Right renal cortex interstitium (tissue), 3 donors: ENCODE results near the gene PIGZ. TPM values are rescaled to one million over a fixed set of nuclear protein-coding genes. Genes with fewer than 3 reads are reported as not detected.

Experiments
- DNase-seq, 3 donors: peaks; one replicate each; pipeline ENCODE4 v3.0.0-alpha.2; 2013; ENCODE audit warnings: low read depth in 3 of 3, low spot score in 2 of 3
- polyA plus RNA-seq, 3 donors: library from polyadenylated mRNA; unstranded; fragments of 120-200 nt; gene quantifications; one replicate each; pipeline ENCODE4 v1.2.1, GENCODE V29; 2013; ENCODE audit not compliant: insufficient read length in 3 of 3

The PIGZ gene
- polyA plus RNA-seq, 3 donors, result 0.79 to 1.5 (median 1.1) TPM

DNA sequence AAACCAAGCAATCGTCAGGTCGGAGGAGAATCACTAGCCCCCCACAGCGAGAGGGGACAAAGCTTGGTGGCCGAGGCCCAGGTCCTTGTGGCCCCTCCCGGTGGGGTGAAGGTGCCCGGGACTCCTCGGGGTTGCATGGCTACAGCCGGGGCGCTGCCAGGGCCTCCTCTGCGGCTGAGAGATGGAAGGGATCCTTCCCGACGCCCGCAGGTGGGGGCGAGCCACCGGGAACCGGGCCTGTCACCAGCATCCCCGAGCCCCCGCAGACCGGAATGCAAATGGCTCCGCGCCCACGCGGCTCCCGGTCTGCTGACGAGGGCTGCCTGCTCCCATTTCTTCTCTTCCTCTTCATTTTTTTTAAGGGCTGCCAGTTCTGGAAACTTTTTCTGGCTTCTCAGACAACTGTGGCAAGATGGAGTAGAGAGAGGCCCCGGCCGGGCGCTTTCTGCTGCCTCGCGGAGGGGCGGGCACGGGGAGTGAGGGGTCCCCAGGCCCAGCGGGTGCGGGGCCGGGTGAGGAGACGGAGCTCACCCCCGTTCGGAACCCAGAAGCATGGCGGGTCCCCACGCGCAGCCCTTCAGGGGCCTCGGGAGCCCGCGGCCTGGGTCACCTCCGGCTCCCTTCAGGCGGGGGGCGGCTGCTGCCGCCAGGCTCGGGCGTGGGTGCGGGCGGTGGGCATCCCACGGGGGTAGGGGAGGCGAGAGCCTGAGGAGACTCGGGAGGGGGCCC, 33.5 kb upstream of the PIGZ start:
- DNase-seq, result no peak

DNA sequence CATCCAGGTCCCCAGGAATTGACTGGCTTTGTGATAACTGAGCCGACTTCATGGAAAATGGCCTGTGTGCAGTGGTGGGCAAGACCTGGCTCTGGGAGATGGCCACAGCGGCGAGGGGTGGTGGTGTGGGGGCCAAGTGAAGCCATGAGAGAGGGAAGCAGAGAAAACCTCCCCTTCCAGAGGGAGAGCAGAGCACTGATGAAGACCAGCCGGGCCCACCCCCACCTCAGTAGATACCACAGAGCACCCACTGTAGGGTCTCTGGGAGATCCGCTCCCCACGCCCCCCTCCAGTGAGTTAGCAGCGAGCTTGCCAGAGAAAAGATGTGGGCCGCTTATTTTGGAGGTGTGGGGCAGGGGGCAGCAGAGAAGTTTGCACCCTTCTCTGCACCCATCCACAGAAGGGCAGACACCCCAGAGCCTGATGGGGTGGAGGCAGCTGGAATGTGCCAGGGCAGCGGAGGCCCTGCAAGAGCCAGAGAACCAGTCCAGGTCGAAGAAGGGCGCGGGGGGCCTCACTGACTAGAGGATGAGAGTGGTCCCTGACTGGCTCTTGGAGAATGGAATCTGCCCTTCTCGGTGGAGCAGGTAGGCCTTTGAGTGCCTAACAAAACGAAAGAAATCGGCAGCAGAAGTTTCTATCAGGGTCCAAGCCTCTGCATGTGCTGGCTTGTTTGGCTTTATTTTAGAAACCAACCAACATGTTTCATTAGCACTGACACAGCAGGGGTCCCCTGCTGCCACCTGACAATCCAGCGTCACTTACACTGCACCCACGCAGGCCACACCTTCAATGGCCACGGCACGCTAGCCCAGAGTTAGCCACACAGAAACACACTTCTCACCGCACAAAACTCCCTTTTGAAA, 32.7 kb upstream of the PIGZ start:
- DNase-seq, result no peak

DNA sequence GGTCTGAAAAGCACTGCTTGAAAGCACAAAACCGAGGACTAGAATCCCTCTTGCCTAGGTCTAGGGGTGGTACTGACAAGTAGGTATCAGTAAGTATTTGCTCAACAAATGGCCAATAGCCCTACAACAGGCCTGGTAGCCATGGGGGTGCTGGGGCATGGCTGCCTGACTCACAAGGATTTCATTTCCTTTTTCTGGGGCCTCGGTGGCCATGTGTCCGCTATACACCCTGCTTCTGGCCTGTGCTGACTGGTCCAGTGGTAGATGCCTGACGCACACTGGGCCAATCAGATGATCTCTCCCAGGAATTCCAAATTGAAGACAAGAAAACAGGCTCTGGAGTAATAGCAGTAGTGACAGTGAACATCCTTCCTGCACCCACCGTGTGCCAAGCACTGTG, 31.6 kb upstream of the PIGZ start:
- no peak for DNase-seq

DNA sequence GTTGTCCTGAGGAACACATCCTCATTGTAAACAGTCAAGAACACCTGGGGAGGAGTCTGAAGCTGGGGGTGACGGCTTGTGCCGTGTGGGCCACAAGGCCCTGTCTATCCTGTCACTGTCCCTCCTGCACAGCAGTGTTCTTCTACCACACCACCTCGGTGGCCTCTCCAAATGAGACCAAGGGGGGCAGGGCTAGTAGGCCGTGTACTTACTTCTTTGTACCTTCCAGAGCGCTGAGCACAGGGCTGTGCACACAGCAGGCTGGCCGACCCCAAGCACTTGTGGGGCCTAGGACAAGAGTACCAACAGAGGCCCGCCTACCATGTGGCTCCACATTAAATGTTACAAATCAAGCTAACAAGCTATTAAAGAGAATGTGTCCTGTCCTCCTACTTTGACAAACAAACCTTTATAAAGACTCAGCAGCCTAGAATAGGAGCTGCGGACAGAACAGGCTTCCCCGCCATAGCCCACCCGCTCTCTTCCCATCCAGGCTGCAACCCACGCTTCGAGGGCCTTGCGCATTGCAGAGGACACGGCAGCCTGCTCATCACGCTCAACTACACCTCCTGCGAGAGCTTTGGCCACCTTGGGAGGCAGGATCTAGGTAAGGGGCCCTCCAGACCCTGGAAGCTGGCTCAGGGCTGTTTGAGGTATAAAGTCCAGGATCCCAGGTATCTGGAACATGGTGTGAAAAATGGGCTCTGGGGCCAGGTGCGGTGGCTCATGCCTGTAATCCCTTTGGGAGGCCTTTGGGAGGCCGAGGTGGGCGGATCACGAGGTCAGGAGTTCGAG, 30.5 kb upstream of the PIGZ start:
- DNase-seq, result no peak

DNA sequence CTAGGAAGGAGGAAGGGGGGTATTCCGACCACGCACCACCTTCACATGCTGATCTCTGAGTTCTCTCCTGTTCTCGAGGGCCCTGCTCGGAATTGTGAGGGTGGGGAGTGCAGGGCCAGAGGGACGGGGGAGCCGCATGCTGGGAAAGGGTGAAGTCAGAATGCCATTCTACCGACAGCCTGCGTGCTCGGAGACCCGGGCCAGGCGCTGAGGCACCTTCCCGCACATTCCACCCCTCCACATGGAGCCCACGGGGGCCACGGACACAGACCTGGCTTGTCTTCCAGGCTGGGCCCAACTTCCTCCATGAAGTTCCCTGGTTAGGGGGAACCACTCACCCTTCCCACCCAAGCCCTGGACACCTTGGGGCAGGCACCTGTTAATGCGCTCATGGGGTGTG, 28.7 kb upstream of the PIGZ start:
- no peak for DNase-seq

DNA sequence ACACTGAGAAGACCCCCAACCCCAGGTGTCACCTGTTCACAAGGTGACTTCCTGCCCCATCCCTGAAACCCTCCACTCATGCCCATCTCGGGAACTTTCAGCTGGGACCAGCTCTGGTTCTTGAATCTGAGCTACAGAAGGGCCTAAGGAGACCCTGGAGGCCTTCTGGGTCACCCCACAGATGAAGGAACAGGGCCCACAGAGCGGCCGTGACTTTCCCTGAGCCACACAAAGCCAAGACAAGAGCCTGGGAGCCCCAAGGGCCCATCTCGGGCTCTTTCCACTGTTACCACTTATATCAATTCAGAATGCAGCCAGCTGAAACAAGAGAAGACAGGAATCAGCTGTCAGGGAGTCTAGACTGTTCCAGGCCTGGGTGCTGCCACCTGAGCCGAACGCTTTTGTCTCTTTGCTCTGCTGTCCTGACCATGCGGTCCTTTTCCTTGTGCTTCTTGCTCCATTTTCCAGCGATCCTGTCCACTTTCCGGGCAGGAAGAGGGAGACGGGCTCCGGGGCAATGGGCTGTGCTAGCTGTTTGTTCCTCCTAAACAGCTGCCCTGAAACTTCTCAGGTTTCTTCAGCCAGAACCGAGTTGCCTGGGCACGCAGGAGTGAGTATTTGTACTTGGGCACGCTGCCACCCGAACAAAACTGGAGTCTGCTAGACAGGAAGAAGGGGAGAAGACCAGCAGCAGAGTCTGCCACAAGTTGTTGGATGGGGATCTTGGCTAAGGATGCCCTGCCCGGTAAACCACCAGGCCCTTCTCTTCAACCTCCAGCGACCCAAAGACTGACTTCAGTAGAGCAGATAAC, 28.0 kb upstream of the PIGZ start:
- no peak for DNase-seq

DNA sequence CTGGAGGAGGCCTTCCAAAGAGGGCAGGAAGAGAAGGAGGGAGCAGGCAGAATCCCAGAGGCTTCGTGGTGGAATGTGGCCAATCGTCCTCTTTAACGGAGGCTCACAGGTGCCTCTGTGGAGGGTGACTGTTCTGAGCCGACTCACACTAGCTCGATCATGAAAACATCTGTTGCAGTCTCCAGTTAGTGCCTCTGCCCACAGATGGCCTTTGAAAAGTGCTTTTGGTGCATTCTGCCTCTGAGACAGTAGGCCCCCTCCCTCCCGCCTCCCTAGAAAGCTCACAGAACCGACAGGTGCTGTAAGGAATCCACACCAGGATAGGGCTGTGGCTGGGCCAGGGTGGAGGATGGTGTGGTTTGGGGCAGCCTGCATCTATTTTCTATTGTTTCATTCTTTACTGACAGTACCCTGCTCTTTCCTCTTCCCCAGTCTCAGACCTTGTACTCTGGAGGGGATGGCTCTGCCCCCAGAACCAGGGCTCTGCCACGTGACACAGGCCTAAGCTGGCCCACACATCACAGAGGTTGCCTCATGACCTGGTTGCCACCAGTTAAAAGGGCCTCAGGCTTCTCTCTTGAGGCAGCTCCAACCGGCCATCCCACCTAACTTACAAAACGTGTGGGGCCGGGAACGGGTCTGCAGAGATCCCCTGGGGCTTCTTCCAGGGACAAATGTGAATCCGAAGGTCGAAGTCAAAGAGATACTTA, 27.2 kb upstream of the PIGZ start:
- no peak for DNase-seq

DNA sequence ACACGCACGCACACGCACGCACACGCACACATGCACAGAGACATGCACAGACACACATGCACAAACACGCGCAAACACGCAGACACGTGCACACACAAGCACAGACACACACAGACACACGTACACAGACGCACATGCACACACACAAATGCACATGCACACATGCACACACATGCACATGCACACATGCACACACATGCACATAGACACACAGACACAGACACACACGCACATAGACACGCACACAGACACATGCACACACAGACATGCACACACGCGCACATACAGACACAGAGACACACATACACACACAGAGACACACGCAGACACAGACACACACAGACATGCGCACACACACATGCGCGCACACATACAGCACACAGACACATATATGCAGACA, 26.4 kb upstream of the PIGZ start:
- DNase-seq, result no peak

DNA sequence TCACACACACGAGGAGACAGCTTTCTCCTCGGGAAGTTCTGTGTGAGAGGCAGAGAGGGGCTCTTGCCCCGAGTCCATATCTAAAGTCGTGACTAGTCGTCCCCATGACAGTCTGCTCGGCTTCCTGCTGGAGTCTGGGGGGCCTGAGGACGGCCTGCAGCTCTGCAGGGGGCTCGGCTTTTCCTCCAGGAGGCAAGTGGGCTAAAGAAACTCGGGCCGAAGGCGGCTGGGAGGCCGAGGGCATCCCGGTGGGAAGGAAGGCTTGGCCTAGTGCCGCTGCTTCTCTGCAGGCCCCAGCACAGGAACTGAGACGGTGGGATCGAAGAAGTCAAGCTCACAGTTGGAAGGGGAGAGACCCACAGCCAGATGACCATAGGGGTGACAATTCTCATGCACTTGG, 25.4 kb upstream of the PIGZ start:
- no peak for DNase-seq

DNA sequence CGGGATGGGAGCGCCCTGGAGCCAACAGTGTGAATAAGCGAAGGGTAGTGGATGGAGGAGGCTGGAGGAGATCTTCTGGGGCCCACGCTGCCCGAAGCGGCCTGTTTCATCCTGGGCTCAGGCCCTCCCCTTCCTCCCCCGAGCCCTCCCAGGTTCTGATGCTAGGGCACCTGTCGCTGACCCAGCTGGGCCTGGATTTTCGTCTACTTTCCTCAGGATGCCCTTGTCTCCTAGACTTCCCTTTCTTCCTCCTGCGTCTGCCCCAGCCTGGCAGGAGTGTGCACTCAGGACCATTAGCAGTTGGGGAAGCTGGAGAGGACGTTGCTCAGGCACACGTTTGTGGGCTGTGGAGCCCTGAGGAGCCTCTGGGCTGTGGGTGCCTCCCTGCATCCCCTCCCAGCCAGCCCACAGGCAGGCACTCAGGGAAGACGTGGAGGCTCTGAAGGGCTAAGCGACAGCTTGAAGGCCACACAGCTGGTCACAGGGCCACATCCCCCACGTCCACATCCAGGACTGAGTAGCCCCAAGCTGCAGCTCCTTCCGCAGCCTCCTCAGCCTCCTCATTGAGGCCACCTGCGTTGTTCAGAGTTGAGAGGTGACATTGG, 23.9 kb upstream of the PIGZ start:
- no peak for DNase-seq

DNA sequence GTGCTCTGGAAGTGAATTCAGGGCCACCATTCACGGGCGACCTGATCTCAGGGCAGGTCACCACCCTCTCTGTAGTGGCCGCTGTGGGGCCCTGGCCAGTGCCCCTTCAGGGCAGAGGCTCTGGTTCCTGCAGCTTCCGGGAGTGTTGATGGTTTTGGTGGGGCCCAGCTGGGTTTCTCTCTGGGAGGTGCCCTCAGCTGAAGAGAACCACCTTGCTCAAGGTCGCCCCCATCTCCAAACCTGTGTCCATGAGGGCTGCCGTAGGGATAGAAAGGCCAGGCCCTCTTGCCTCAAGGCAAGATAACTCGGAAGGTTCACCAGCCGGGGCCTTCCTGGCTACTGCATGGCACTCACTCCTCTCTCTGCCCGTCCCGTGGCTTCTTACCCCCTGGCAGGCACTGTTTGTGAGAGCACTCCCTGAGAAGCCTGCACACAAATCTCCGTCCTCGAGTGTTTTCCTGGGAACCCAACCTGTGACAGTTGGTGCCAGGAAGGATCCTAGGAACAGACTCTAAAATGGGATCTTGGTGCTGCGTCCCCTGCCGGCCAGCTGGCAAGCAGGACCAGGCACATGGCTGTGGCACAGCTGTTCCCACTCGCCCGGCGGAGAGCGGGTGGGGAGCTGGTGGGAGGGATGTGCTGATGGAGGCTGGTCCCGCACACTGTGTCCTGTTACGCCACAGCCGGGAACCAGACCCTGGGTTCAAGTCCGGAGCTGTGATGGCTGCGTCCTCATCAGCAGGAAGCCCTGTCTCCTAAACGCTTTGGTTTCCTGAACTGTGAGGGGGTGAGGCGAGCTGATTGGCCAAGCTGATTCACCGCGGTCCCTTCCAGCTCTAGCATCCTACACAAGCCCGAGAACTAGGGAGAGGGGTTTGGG, 23.2 kb upstream of the PIGZ start:
- DNase-seq, result no peak

DNA sequence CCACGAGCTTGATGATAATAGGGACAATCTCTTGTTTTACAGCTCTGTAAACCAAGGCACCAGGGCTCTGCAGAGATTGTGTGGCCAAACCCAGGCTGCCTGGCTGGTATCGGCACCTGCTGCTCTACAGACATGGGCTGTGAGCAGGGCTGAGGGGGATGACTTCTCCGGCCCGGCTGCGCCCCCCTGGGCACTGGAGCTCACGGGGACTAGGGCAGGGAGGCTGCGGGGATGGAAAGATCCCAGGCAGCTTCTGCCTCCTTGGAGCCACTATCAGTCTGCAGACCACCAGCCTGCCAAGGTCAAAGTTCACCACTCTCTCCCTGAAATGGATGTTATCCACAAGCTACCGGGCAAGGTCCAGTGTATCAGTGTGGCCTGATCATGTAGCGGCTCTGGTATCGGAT, 22.0 kb upstream of the PIGZ start:
- no peak for DNase-seq

DNA sequence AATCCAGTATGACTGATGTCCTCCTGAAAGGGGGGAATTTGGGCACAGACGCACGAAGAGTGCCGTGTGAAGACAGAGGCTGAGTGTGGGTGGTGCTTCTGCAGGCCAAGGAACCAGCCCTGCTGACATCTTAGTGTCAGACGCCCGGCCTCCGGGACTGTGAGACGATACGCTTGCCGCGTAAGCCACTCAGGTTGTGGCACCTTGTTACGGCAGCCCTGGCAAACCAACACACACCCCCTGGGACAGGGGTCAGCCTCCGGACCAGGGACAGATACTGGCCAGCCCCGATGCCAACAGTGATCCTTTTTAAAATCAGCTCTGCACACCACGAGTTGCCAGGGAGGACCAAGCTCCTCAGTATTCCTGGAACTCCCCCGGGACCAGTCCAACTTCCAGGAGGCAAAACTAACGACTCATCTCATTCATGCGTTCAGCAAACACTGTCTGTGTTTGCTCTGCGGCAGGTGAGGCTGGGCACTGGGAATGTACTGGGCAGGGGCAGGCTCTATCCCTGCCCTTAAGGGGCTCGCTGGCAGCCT, 21.2 kb upstream of the PIGZ start:
- DNase-seq, result no peak

DNA sequence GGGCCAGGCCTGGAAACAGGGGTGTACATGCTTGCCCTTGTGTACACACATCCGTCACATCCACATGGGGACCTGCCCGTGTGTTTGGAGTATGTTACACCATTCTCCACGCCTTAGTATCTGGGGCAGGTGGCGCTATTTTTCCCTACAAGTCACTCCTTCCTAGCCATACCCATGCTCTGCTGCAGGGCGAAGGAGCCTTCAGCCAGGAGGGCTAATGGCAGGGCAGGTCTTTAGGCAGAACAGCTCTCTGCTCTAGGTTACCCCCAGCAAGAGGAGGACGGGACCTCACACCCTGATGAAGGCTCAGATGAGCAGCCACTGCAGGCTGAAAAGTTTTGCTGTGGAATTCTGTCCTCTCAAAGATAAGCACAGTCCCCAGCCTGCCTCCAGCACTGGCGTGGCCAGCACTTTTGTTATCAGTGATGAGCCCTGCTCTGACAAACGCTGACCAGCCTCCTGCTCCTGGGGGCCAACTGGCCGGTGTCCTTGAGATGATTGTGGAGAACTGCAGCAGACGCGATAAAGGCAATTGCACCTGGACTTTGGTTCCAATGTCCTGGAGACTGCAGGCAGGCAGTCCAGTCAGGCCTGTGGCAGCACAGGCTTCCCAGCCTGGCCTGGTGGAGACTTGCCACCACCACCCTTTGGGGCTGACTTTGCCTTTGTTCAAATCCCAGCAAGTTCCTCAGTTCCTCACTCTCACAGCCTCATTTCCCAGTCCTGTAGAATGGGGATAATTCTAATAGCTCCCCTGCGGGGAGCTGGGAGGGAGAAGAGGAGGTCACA, 19.8 kb upstream of the PIGZ start:
- DNase-seq, result no peak

DNA sequence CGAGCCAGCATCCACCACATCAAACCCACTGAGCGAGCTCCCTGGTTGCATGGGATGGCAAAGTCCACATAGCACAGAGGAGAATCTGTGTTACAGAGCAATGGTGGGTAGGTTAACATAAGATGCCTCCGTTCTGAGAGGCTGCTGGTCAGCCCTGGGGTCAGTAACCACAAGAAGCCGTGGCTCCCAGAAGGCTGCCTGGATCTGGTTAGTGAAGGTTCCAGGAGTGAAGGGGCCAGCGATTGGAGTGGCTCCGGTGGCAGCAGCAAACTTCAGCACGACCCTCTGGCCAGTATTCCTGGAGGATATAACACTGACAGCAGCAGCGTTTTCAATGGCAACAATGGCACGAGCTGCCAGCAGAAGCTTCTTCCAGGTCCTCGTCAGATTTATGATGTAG, 18.4 kb upstream of the PIGZ start:
- no peak for DNase-seq

DNA sequence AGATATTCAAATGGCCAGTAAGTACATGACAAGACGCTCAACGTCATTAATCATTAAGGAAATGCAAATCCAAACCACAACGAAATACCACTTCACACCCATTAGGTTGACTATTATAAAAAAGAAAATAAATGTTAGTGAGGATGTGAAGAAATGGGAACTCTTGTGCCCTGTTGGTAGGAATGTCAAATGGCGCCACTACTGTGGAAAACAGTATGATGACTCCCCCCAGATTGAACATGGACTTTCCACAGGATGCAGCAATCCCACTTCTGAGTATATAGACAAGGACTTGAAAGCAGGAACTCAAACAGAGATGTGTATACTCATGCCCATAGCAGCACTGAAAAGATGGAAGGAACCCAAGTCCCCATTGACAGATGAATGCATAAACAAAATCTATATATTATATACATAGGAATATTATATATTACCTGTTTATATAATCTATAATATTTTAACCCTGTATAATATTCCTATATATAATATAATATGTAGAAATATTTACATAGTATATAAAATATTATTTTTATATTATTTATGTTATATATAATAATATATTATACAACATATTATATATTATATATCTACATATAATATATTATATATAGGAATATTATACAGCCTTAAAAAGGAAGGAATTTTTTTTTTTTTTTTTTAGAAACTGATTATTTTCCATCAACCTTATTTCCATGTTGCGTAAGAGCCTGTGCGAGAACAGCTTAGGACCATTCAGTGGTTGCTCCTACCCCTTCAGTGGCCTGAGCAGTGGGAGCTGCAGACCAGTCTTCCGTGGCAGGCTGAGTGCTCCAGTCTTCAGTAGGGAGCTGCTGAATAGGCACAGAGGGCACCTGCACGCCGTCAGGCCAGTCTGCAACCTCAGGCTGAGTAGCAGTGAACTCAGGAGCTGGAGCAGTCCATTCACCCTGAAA, 17.6 kb upstream of the PIGZ start:
- DNase-seq, result no peak
